Heart left ventricle (tissue), 13 donors: Measurements from ENCODE around the gene CDCA4.

Source experiments
- CTCF ChIP-seq, 12 donors: fragments of 200-600 bp; sonication (generic) in 4 of 12; IDR thresholded peaks; one replicate each; pipeline versions ENCODE4 v1.5.0 to v1.8.0; 2018 to 2022; ENCODE audit warnings: antibody characterized with exemption in 12 of 12, mild to moderate bottlenecking in 5 of 12
- POLR2A ChIP-seq, 2 donors: fragments of 450-650 bp; IDR thresholded peaks; one replicate each; pipeline ENCODE4 v1.6.1; 2017; ENCODE audit warnings: antibody characterized with exemption in 2 of 2, mild to moderate bottlenecking in 2 of 2, moderate library complexity in 2 of 2
- donor health status: ischemic (EF 13 %, LVEDD 7.1; RV severe dilation, severe dysfunction).
- donor health status: DM: no; HTN: yes; CAD: no.
- donor health status: DM: no; HTN: no; CAD: no.
- donor health status: ischemic (EF 25% LVEDD 6.9; RV normal size, moderate dysfunction).
- donor health status: ischemic (EF 25% LVEDD 5.7; RV mildly dilated, moderate dysfunction).
- donor health status: ischemic (EF 35%, LVEDD 5.7; RV mildly dilated, moderate dysfunction).
- donor health status: nonischemic (EF 11% LVEDD 7.7; RV severe dilation, severe dysfunction).
- donor health status: DM: yes; HTN: yes; CAD: no.
- donor health status: PGD.
- donor health status: ischemic (EF 29% LVEDD 5.4; RV normal size, mild dysfunction).
- donor health status: nonischemic (EF 23%, LVEDD 6.1; RV moderate dilation, normal function).

- TF ChIP-seq CTCF (IDR thresholded peaks at IDR 0.05), result no peak
- no peak for TF ChIP-seq POLR2A (IDR thresholded peaks at IDR 0.05)
These were observed 46.1 kb downstream of the CDCA4 start for GRCh38 chr14:104974665-104975390.
